ENCODE data around the gene GPATCH4. TPM values are rescaled to one million over a fixed set of nuclear protein-coding genes. Genes with fewer than 3 reads are reported as not detected.
"Not testable (repeated sequence)": the region's sequence is repeated elsewhere in the genome, so short reads cannot be mapped to it uniquely, and the experiment has no call there.

GPATCH4 gene
- total RNA-seq, 2 donors from 2014 or later: 39.2 to 39.6 TPM

DNA sequence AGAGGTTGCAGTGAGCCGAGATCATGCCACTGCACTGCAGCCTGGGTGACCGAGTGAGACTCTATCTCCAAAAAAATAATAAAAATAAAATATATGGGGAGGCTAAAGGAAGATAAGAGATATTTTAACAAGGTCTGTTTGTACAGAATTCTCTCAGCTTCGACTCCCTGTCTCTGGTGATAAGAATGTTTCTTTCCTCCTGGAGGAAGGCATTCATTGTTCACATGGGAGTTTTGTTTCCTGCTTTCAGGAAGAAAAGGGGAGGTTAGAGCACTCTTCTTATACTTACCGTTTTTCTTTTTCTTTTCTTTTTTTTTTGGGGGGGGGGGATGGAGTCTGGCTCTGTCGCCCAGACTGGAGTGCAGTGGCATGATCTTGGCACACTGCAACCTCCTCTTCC lies 11.7 kb downstream of the GPATCH4 start:
- ATAC-seq: no peak
- no peaks in the 10 kb centered on the region for H3K9me3 ChIP-seq (ENCODE audit: control insufficient read depth, low read length, poor library complexity, severe bottlenecking)
- no peaks in the 10 kb centered on the region for H3K36me3 Mint-ChIP-seq (ENCODE audit: low read depth)
- no peak for DNase-seq
- no peak overlapping the region for H3K27ac Mint-ChIP-seq
- peaks cover 7% of the 10 kb centered on the region for H3K4me1 Mint-ChIP-seq
- no peaks in the 10 kb centered on the region for H3K27me3 Mint-ChIP-seq
- H3K4me3 Mint-ChIP-seq: no peak overlapping the region

GRCh38 chr1:156587927-156588326 lies 13.4 kb downstream of the GPATCH4 start:
- not testable (repeated sequence) for H3K27ac Mint-ChIP-seq; ATAC-seq; H3K4me3 Mint-ChIP-seq; H3K9me3 ChIP-seq (ENCODE audit: control insufficient read depth, low read length, poor library complexity, severe bottlenecking); H3K36me3 Mint-ChIP-seq (ENCODE audit: low read depth); H3K27me3 Mint-ChIP-seq; H3K4me1 Mint-ChIP-seq; DNase-seq

DNA sequence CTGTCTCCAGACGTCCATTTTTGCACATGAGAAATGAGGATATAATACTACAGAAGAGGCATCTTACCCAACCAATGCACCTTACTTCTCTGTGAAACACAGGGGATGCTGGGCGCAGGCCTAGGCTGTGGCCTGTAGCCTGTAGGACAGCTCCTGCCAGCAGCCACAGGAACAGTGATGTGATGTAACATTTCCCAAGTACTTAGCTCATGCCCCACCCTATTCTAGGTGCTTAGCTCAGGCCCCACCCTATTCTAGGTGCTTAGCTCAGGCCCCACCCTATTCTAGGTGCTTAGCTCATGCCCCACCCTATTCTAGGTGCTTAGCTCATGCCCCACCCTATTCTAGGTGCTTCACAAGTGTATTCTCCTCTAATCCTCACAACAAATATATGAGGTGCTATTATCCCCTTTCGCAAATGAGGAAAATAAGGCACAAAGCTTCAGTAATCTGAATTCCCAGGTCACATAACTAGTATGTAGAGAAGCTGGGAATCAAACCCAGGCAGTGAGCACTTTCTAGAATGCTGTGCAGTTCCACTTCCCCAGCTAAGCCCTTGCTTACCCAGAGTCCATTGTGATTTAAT lies 14.3 kb downstream of the GPATCH4 start:
- DNase-seq: no peak
- ATAC-seq: no peak
- Mint-ChIP-seq H3K27ac (no peak overlapping the region), H3K36me3 (ENCODE audit: low read depth) (no peaks in the 10 kb centered on the region), H3K4me1 (peaks cover 7% of the 10 kb centered on the region), H3K4me3 (no peak overlapping the region), H3K27me3 (no peaks in the 10 kb centered on the region)
- H3K9me3 ChIP-seq (ENCODE audit: control insufficient read depth, low read length, poor library complexity, severe bottlenecking): no peaks in the 10 kb centered on the region

GRCh38 chr1:156586323-156586722 lies 15.0 kb downstream of the GPATCH4 start:
- no peaks in the 10 kb centered on the region for H3K9me3 ChIP-seq (ENCODE audit: control insufficient read depth, low read length, poor library complexity, severe bottlenecking)
- Mint-ChIP-seq H3K4me1 (peaks cover 7% of the 10 kb centered on the region), H3K27me3 (no peaks in the 10 kb centered on the region), H3K27ac (no peak overlapping the region), H3K36me3 (ENCODE audit: low read depth) (no peaks in the 10 kb centered on the region), H3K4me3 (no peak overlapping the region)
- ATAC-seq: no peak
- DNase-seq: no peak

GRCh38 chr1:156584813-156585212 lies 16.5 kb downstream of the GPATCH4 start:
- H3K9me3 ChIP-seq (ENCODE audit: control insufficient read depth, low read length, poor library complexity, severe bottlenecking): no peaks in the 10 kb centered on the region
- no peak for DNase-seq
- Mint-ChIP-seq H3K27me3 (no peaks in the 10 kb centered on the region), H3K27ac (no peak overlapping the region), H3K4me3 (no peak overlapping the region), H3K36me3 (ENCODE audit: low read depth) (no peaks in the 10 kb centered on the region), H3K4me1 (peaks cover 8% of the 10 kb centered on the region)
- no peak for ATAC-seq

- Mint-ChIP-seq H3K27ac (no peak overlapping the region), H3K4me1 (peaks cover 8% of the 10 kb centered on the region), H3K36me3 (ENCODE audit: low read depth) (no peaks in the 10 kb centered on the region), H3K27me3 (no peaks in the 10 kb centered on the region), H3K4me3 (no peak overlapping the region)
- H3K9me3 ChIP-seq (ENCODE audit: control insufficient read depth, low read length, poor library complexity, severe bottlenecking): no peaks in the 10 kb centered on the region
- peak; percentile 79 for ATAC-seq
- DNase-seq: peak; percentile 35 to 65 (median 43)
Measured at GRCh38 chr1:156583821-156584622, 17.3 kb downstream of the GPATCH4 start.

- H3K27ac Mint-ChIP-seq: peak overlapping the region; percentile 27
- no peak for ATAC-seq
Measured at GRCh38 chr1:156582388-156583017, 18.8 kb downstream of the GPATCH4 start.

DNA sequence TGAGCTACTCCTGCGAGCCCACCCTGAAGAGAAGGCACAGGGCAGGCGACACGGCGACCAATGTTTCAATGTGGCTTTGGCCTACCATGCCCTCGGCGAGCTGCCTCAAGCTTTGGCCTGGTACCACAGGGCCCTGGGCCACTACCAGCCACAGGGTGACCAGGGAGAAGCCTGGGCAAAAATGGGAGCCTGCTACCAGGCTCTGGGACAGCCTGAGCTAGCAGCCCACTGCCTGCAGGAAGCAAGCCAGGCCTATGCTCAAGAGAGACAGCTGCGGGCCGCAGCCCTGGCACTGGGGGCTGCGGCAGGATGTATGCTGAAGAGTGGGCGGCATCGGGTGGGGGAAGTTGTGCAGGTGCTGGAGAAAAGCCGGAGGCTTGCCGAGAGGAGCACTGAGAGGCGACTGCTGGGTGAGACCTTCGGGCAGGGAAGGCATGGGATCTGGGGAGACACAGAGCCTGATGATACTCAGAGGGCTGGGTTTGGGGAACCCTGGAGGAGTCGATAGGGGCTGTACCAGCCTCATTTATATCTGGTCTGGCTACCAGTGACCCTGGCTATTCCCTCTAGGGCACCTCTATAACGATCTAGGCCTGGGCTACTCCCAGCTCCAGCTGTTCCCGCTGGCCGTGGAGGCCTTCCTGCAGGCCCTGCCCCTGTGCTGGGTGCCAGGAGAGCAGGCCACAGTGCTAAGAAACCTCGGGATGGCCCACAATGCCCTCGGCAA lies 19.5 kb downstream of the GPATCH4 start:
- Mint-ChIP-seq H3K36me3 (ENCODE audit: low read depth) (peaks cover 2% of the 10 kb centered on the region), H3K27me3 (peaks cover 7% of the 10 kb centered on the region), H3K4me3 (no peak overlapping the region), H3K27ac (peak overlapping the region; percentile 27), H3K4me1 (peaks cover 8% of the 10 kb centered on the region)
- ATAC-seq: no peak
- H3K9me3 ChIP-seq (ENCODE audit: control insufficient read depth, low read length, poor library complexity, severe bottlenecking): no peaks in the 10 kb centered on the region
- DNase-seq: no peak

More at GRCh38 chr1:156582388-156583017, 18.8 kb downstream of the GPATCH4 start:
- peaks cover 7% of the 10 kb centered on the region for H3K27me3 Mint-ChIP-seq
- H3K36me3 Mint-ChIP-seq (ENCODE audit: low read depth): peaks cover 2% of the 10 kb centered on the region
- H3K4me1 Mint-ChIP-seq: peaks cover 8% of the 10 kb centered on the region
- no peak overlapping the region for H3K4me3 Mint-ChIP-seq
- no peaks in the 10 kb centered on the region for H3K9me3 ChIP-seq (ENCODE audit: control insufficient read depth, low read length, poor library complexity, severe bottlenecking)
- DNase-seq: no peak

DNA sequence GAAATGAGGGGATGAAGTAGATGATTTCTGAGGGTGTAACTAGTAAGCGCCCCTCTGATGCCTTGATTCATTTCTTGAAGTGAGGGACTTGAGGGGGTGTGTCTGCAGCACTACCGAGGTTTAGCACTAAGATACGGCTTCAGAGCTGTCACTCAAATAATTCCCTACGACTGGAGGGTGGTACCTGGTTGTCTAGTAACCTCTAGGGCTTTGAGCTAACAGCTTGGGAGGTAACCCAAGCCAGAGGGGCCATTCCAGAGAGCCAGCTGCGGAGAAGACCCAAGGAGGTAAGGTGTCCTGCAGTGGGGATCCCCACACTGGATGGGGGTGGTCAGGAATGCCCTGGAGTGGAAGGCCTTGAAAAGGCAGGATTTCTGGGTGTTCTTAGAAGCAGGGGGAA lies 21.8 kb downstream of the GPATCH4 start, which contains the start of gene TTC24:
TTC24 (plus strand) TSS at position 252 of the 400 bp plus-strand sequence. CDS start 1,642 bp downstream, outside the sequence.
- H3K36me3 Mint-ChIP-seq (ENCODE audit: low read depth): peaks cover 5% of the 10 kb centered on the region
- peaks cover 10% of the 10 kb centered on the region for H3K4me1 Mint-ChIP-seq
- no peaks in the 10 kb centered on the region for H3K9me3 ChIP-seq (ENCODE audit: control insufficient read depth, low read length, poor library complexity, severe bottlenecking)
- H3K4me3 Mint-ChIP-seq: no peak within 1 kb of the TSS
- no peak within 1 kb of the TSS for H3K27ac Mint-ChIP-seq
- ATAC-seq (no peak), DNase-seq (no peak)
- peaks cover 21% of the 10 kb centered on the region for H3K27me3 Mint-ChIP-seq

- ATAC-seq: no peak
- peaks cover 10% of the 10 kb centered on the region for H3K4me1 Mint-ChIP-seq
- no peaks in the 10 kb centered on the region for H3K9me3 ChIP-seq (ENCODE audit: control insufficient read depth, low read length, poor library complexity, severe bottlenecking)
- DNase-seq: no peak
- no peak overlapping the region for H3K4me3 Mint-ChIP-seq
- no peak overlapping the region for H3K27ac Mint-ChIP-seq
- peaks cover 8% of the 10 kb centered on the region for H3K36me3 Mint-ChIP-seq (ENCODE audit: low read depth)
- H3K27me3 Mint-ChIP-seq: peaks cover 24% of the 10 kb centered on the region
Measured at GRCh38 chr1:156578055-156578454, 23.2 kb downstream of the GPATCH4 start.

DNA sequence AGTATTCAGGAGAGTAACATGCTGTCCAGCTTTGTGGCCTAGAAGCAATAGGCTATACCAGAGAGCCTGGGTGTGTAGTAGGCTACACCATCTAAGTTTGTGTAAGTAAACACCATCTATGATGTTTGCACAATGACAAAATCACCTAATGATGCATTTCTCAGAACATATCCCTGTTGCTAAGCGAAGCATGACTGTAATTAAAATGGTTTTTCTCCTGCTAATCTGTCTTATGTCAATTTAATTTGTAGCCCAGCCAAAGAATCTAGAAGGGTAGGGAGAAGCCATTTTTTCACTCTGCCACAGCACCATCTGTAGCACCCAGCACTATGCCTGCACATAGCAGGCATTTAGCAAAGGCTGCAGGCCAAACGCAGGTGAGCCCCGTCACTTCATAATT lies 23.7 kb downstream of the GPATCH4 start:
- no peak for ATAC-seq
- peaks cover 15% of the 10 kb centered on the region for H3K4me1 Mint-ChIP-seq
- H3K4me3 Mint-ChIP-seq: no peak overlapping the region
- peaks cover 11% of the 10 kb centered on the region for H3K36me3 Mint-ChIP-seq (ENCODE audit: low read depth)
- no peak for DNase-seq
- H3K27me3 Mint-ChIP-seq: peaks cover 29% of the 10 kb centered on the region
- no peak overlapping the region for H3K27ac Mint-ChIP-seq
- H3K9me3 ChIP-seq (ENCODE audit: control insufficient read depth, low read length, poor library complexity, severe bottlenecking): no peaks in the 10 kb centered on the region

DNA sequence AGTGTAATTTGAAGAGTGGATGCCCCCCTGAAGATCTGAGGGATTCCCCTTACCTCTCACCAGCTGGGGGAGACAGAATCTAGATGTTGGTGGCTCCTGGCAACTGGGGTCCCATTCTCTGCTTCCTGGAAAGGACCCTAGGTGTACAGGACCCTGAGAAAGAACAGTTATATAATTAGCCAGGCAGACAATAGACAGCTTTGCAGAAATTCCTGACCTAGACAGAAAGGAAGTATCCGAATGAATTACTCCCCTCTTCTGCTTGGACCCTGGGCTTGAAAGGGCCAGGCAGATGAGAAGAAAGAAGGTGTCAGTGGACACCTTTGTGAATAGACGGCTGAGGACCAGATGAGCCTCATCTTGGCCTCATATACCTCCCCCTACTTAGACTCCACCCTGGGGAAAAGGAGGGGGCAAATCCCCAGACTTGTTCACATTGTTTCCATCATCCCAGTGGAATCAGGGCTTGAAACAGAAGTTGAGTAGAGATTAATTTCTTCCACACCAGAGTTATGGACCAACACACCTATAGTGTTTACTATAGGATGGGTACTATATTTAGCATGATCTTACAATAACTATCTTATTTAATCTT lies 27.1 kb downstream of the GPATCH4 start:
- H3K4me1 Mint-ChIP-seq: peaks cover 15% of the 10 kb centered on the region
- H3K27ac Mint-ChIP-seq: no peak overlapping the region
- peaks cover 14% of the 10 kb centered on the region for H3K36me3 Mint-ChIP-seq (ENCODE audit: low read depth)
- no peaks in the 10 kb centered on the region for H3K9me3 ChIP-seq (ENCODE audit: control insufficient read depth, low read length, poor library complexity, severe bottlenecking)
- H3K27me3 Mint-ChIP-seq: peaks cover 50% of the 10 kb centered on the region
- DNase-seq (no peak), ATAC-seq (no peak)
- no peak overlapping the region for H3K4me3 Mint-ChIP-seq

GRCh38 chr1:156572663-156573018 lies 28.6 kb downstream of the GPATCH4 start:
- H3K36me3 Mint-ChIP-seq (ENCODE audit: low read depth): peaks cover 11% of the 10 kb centered on the region
- peaks cover 44% of the 10 kb centered on the region for H3K27me3 Mint-ChIP-seq
- peak overlapping the region; percentile 88 for H3K27ac Mint-ChIP-seq
- no peak for ATAC-seq
- DNase-seq: no peak
- peak overlapping the region; percentile 93 for H3K4me3 Mint-ChIP-seq
- no peaks in the 10 kb centered on the region for H3K9me3 ChIP-seq (ENCODE audit: control insufficient read depth, low read length, poor library complexity, severe bottlenecking)
- H3K4me1 Mint-ChIP-seq: peaks cover 15% of the 10 kb centered on the region
